HS-5 (cell line): Measurements from ENCODE around the gene KIAA1671.

Experiments
- DNase-seq: peaks from one replicate; pipeline ENCODE4 v3.0.0-alpha.2; 2012; ENCODE audit warnings: low read depth

KIAA1671 gene

DNA sequence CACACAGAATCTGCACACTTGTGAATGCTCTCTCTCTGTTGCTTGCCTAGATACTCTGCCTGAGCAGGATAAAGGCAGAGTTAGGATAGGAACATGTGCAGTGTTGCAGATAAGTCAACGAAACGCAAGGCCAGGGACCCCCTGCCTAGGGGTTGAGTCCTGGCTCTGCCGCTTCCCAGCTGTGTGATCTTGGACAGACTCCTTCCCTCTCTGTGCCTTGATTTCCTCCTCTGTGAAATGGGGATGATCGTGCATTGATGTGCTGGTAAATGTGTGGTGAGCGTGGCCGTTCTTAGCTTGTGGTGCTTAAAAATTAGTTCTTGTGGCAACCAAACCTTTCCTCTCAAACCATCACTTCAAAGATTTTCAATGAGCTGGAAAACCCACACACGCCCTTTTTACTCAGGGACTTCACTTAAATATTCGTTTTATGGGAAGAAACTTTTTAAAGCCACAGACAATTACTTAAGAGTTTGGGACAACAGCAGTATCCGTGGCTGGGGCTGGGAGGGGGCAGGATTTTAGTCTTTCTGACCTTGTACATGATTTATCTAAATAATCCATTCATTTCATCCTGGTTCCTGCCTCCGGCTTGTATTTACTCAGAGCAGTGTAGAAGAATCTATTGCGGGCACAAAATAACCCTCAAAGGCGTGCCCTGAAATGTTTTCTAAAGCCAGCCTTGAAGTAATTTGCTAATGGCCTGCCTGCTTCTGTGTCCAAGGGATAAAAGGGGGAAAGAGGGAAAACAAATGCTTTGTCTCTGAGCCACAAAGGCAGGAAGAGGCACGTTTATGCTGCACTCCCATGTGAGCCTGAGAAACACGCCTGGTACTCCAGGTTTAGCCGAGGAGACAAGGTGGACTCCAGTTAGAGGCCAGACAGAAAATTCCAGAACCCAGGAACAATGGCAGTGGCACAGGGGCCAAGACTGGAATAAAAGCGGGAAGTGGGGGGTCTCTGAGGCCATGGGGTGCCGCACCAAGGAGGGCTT lies 162.2 kb downstream of the KIAA1671 start:
- DNase-seq, result no peak

DNA sequence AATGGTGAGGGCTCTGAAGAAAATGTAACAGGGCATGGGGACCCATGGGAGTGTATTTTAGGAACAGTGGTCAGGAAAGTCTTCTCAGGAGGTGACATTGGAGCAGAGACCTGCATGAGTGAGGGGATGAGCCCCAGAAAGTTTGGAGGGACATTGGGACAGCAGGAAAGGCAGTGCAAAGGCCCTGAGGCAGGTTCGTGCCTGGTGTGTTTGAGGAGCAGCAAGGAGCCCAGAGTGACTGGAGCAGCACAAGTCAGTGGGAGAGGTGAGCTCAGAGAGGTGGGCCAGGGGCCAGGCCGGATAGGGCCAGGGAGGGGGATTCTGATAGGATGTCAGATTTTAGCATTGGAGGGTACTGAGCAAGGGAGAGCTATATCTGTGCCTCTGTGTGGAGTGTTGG lies 167.1 kb downstream of the KIAA1671 start:
- no peak for DNase-seq

DNA sequence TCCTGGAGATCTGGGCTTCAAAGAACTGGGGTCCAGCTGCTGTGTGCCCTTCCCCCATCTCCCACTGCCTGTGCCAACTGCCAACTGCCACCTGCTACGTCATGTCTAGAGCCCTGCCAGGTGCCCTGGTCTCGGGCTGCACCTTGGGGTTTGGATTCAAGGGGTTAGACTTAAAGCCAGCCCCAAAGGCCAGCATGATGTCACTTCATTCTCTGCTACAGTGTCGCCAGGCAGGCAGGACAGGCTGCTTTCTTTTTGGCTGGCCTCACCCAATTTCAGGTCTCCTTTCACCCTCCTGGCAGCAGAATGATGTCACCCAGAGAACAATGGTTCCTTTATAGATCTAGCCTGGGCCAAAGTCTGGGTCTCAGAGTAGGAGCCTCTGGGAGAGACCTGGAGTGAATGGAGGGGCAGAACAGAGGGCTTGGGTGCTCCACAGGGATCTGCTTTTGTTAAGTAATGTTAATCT lies 167.6 kb downstream of the KIAA1671 start:
- no peak for DNase-seq

DNA sequence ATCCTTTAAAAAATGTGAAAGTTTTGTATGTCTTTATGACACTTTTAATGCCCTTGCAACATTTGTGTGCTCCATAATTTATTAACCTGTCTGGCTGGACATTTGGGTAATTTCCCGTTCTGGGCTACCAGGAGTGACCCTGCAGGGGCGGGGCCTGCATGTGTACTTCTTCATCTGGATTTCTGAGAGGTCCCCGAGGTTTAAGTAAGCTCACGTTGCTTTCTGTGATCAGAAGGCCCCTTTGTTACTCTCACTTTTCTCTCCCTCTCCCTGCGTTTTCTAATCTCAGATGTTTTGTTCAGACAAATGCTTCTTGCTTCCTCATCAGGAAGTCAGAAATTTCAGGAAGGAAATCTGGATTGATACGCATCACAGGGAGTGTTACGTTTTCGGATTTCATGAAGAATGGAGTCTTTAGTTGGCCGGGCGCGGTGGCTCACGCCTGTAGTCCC lies 168.3 kb downstream of the KIAA1671 start:
- DNase-seq, result no peak

DNA sequence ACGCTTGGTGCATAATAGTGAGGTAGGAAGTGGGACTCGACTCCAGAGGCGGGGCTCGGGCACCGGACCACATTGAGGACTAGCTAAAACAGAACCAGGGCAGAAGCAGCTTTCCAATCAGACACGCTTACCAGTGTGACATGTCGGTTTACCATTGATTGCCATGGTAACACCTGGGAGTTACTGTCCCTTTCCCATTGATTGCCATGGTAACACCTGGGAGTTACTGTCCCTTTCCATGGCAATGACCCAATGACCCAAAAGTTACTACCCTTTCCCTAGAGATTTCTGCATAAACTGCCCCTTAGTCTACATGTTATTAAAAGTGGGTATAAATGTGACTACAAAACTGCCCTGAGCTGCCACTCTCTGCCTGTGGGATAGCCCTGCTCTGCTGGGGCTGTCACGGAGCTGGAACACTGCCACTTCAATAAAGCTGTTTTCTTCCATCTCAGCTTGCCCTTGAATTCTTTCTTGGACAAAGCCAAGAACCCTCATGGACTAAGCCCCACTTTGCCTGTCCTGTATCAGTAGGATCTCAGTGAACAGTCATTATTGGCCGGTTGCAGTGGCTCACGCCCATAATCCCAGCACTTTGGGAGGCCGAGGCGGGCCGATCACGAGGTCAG lies 169.7 kb downstream of the KIAA1671 start:
- no peak for DNase-seq

DNA sequence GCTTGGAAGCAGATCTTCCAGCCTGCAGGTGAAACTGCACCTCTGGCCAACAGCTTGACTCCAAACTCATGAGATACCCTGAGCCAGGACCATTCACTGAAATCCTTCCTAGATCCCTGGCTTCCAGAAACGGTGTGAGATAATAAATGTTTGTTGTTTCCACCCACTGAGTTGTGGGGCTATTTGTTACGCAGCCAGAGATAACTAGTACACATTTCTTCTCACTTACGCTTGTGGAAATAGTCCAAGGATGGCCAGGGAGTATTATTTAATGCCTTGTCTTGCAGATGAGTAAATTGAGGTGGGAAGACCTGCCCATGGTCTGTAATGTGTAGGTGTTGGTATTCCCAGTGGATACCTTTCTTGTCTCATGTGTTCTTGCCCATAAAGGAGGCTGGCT lies 171.2 kb downstream of the KIAA1671 start:
- DNase-seq, result no peak

DNA sequence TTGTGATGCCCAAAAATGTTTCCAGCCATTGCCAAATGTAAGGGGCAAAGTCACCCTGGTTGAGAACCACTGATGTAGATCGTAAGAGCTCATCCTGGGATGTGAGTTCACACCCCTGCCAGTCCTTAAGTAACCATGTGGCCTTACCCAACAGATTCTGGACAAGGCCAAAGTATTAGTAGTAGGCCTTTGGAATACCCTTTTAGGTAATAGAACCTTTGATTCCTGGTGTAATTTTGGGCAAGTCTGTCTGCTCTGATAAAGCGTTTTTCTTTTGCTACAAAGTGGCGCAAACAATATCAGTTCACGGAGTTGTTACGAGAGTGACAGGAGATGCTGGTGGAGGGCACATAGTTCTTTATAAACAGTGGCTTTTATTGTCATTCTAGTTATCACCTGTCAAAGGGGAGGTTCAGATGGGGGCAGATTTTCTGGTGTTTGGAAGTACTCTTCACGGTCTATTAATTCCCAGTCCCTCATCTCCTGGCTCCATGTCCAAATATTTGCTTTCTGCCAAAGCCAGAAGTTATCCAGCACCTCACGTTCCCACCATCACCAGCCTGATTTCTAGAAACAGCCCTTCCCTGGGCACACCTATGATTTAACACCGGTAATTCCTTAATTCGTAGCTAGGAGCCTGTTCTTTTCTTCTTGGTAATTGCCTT lies 173.3 kb downstream of the KIAA1671 start:
- DNase-seq, result no peak

DNA sequence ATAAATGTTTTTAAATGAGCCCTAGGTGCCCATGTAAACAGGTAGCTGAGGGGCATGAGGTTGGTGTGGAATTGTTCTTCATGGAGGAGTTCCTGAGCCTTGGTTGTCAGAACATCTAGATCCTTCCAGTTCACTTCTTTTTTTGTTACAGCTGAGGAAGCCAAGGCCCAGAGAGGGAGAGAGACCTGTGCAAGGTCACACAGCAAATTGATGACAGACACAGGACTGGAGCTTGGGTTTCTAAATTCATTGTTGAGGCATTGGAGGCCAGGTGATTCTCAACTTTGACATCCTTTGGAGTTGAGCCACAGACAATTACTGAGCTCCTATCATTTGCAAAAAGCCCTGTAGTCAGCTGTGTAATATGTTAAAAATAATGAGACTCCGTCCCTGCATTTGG lies 174.0 kb downstream of the KIAA1671 start:
- DNase-seq, result no peak

DNA sequence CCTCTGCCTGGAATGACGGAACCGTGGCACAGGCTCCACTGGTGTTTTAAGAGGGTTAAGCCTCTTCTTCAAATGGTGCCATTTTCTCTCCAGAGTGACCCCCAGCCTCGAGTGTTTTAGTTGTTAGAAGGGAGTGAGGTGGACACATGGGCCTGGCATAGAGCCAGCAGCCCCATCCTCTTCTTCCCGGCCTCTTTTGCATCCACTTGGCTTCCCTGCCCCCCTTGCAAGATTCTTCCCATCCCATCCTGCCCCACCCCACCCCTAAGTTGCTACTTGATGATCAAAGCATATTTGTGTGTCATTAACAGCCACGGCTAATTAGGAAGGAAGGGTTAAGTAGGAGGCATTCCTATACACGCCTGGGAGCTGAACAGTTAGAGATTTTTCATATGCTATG lies 174.8 kb downstream of the KIAA1671 start:
- no peak for DNase-seq

DNA sequence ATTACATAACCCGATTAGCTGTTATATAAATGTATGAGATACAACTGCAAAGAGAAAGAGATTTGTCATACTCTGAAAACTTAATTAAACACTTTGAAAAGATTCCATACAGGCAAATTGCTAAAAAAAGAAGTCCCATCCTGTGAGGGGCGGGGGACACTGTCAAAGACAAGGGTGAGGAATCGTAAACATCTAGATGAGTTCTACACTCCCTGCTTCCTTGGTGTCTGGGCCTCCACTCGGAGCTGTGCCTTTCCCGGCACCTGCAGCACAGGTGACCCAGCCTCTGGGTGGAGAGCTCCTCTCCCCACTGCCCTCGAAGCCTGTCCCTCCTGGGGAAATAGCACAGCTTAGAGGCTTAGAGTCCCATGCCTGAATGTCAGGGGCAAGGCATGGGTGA lies 177.9 kb downstream of the KIAA1671 start:
- no peak for DNase-seq

DNA sequence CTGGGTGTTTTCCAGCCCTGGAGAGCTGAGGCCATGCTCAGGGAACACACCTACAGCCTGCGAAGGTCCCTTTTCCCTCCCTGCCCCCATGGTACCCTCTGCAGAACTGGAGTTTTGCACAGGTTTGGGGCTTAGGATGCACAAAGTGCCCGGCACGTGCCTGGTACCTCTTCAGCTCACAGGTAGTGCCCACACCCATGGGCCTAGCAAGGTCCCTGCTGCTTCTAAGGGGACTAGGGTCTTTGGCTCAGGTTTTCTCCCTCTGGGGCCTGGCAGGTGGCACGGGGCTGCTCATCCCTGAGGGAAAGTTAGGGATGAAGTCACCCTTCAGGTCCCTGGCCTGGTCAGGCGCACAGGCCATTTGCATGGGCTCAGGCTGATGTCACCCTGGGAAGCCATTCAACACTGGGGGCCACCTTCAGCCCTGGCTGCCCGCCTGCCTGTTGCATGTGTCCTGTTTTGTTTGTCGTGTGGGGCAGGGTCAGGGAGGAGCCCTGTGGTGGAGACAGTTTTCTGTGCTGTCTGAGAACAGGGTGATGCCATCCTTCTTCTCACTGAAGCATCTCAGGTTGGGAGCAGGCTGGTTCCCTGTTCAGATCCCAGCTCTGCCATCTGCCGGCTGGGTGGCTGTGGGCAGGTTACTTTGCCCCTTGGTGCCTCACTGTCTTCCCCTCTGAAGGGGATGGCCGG lies 178.8 kb downstream of the KIAA1671 start:
- DNase-seq, result no peak

DNA sequence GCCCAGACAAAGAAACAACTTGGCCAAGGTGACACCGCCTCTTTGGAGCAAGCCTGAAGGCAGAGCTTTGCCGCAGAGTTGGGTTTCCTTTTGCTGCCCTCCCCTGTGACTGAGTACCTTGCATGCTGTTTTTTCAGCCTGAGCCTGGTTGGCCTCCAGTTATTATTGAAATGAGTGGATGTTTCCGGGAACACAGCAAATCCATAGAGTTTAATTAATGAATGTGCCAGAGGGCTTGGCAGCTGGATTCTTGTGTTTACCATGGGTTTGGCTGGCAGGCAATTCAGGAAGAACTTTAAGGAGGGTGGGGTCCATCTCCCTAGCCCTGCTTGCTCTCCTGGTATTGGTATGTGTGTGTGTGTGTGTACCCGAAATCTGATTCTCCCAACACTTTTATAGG lies 181.5 kb downstream of the KIAA1671 start:
- no peak for DNase-seq

DNA sequence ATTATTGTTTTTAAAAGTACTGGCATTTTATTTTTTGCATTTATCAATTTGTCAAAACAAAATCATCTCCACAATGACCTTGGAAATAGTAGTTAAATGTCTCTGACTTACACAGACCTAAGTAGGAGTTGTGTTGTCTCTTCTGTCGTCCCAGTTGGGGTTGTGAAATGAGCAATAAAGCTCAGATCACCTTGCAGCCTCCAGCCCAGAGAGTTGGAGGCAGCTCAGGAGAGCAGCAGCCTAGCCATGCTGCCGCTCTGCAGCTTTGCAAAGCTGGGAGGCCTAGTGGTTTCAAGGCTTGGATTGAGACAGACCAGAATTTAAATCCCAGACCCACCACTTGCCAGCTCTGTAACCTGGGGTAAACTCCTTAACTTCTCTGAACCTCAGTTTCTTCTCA lies 181.9 kb downstream of the KIAA1671 start:
- no peak for DNase-seq

DNA sequence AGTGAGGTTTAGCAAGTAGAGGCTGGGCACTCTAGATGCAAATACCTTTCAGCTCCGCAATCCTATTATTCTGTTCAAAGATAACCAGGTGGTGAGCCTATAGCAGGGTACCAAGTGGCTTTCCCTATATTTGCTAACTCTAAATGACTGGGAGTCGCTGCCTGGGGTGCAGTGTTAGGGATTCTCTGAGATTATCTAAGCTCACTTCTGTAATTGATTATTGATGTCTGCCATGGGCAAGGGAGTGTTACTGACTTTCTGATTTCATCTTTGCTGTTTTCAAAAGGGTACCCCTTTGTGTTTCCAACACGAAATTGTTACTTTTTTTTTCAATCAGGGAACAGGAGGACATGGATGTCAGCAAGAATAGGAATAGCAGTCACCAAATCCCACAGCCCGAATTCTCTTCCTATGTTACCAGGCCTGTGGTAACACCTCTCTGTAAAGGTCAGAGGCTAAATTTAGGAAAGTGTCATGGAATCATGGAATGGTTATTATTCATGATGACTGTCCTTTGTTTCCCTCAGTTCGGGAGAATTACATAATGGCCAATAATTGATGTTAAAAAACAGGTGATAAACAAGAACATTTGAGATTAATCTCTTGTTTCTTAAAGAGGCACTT lies 184.5 kb downstream of the KIAA1671 start:
- no peak for DNase-seq

DNA sequence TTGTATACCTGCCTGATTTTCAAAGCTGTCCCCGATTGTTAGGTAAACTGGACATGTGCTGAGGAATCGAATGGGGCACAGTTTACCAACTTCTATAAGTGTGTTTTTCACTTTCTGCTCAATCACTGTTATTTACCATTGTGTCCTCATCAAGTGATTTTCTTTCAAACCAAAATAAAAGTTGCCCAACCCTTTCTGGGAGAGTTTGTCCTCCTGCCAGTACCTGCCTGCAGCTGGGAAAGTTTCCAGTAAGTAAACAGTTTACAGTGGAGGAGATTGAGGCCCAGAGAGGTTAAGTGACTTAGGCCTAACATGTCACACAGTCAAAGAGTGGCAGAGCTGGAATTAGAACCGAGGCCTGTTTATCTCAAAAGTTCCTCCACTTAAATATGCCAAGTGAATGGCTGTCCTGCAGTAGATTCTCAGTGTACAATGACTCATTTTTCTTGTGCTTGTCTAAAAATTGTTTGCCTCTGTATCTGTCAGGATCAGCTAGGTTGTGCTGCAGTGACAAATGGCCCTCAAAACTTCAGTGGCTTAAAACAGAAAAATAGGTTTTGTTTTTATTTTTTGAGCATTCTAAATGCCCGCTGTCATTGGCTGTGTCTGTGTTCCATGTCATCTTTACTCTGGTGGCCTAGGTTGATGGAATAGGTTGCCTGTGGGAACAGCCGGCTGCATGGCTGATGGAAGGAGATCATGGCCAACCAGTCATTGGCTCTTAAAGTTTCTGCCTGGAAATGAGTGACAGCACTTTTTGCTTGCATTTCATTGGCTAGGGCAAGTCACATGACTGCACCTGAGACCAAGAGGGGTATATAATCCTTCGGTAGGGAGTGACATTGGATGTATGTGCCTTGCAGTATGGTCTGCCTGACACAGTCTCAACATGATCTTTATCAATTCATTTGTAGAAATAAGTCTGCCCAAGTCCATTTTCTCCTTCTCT lies 185.3 kb downstream of the KIAA1671 start:
- no peak for DNase-seq

DNA sequence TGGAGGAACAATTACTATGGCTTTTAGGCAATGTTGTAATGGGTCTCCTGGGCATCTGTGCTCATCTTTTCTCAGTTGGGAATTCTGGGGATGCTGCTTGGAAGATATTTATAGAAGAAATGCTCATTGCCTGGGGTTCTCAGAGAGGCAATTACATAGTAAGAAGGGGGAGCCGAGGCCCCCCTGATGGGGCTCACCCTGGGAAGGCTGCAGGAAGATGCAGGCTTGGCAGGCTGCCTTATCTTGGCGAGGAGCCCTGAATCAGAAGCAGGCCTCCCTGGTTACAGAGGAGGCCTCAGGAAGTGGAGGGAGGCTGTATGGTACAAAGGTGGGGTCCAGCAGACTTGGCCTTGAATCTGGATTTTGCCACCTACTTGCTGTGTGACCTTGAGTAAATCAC lies 186.5 kb downstream of the KIAA1671 start:
- DNase-seq, result no peak

DNA sequence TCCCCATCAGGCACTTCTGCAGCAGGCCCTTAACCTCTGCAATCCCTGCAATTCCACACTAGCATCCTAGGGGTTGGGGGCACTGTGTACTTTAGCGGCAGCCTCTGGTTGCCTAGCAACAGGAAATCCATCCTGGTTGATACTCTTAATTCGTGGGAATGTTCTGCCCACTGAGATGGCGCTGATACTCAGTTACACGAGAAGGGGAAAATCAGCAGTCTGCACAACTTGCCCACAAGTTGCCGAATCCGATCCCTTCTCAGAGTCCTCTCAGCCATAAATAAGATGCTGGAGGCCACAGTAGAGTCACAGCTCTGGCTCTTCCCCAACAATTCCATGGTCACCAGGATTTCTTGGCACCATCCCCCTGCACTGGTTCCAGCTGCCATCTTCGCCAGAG lies 189.6 kb downstream of the KIAA1671 start:
- DNase-seq, result no peak

DNA sequence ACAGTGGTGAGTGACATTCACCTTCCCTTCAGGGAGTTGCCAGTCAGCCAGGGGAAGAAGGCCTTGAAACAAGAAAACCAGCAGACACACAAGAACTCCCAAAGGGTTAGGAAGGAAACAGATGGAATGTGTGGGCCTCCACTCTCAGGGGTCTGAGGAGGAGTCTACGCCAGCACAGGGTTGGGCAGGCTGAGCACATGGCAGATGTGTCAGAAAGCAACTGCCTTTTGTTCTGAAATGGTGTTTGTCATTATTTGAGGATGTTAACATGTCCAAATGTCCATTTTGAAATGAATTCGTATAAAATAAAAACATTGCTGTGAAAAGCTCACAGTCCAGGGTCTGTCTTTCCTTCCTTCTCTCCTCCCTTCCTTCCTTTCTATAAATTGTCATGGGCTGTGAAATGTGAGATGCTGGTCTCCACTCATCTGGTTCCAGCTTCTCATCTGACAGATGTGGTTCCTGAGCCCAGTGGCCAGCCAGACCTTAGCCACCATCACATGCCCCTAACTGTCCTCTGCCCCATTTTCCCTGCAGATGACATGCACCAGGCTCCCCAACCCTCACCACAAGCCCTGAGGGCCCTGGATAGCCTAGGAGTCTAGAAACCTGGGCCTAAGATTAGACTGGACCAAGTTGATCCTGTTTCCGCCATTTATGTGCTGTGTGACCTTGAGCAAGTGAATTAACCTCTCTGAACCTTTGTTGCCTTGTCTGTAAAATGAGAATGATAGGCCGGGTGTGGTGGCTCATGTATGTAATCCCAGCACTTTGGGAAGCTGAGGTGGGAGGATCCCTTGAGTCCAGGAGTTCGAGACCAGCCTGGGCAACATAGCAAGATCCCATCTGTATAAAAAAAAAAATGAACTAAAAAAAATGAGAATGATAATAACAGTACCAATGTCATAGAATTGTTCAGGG lies 190.9 kb downstream of the KIAA1671 start:
- no peak for DNase-seq

DNA sequence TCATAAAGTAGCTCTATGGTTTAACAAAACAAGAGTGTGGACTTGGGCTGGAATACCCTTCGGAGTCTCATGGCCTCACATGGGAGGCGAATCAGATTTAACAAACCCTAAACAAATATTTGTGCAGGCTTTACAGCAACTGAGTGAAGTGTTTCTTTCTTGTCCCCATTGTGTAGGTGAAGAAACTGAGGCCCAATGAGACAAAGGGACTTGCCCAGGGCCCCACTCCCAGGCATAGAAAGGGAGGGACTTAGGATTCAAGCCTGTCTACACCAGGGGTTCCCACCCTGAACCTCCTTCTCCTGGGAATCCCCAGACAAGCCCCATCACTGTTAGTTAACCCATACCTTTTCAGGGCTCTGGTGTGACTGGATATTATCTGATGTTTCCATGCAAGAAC lies 192.0 kb downstream of the KIAA1671 start:
- DNase-seq, result no peak
